CD14-positive monocyte (primary cell): ENCODE measurements around the gene GALNT10. TPM values are rescaled to one million over a fixed set of nuclear protein-coding genes. Genes with fewer than 3 reads are reported as not detected.

Experiments used
- DNase-seq, 3 donors: peaks; one replicate each; pipeline ENCODE4 v3.0.0-alpha.2; 2011 to 2022
- H2AFZ ChIP-seq: 2 replicates; pipeline ENCODE4 v1.6.0; 2012; ENCODE audit warnings: mild to moderate bottlenecking, low read depth, low read length, inconsistent platforms; ENCODE audit not compliant: insufficient read depth, poor library complexity, severe bottlenecking
- H3K27ac ChIP-seq, 2 donors: 1 replicate in 1 of 2; 2 replicates in 1 of 2; pipeline ENCODE4 v1.5.1; 2012 to 2013; ENCODE audit warnings: low read length in 2 of 2, control low read depth in 1 of 2, inconsistent platforms in 1 of 2, low read depth in 1 of 2, mild to moderate bottlenecking in 1 of 2
- H3K27me3 ChIP-seq, 2 donors: one replicate each; pipeline versions ENCODE4 v1.6.0 to v1.6.1; 2011 to 2013; ENCODE audit warnings: low read length in 2 of 2; ENCODE audit not compliant: control insufficient read depth in 2 of 2, insufficient read depth in 2 of 2
- H3K36me3 ChIP-seq, 2 donors: replicated peaks in 1 of 2; 1 replicate in 1 of 2; 2 replicates in 1 of 2; pipeline versions ENCODE4 v1.5.1 to v1.6.1; 2012 to 2013; ENCODE audit warnings: low read length in 2 of 2, control low read depth in 1 of 2, inconsistent platforms in 1 of 2, mild to moderate bottlenecking in 1 of 2; ENCODE audit not compliant: insufficient read depth in 2 of 2, control insufficient read depth in 1 of 2
- H3K4me1 ChIP-seq, 2 donors: 1 replicate in 1 of 2; 2 replicates in 1 of 2; pipeline versions ENCODE4 v1.5.1 to v1.6.1; 2012 to 2013; ENCODE audit warnings: low read length in 2 of 2, control low read depth in 1 of 2, inconsistent platforms in 1 of 2, mild to moderate bottlenecking in 1 of 2, moderate library complexity in 1 of 2; ENCODE audit not compliant: insufficient read depth in 2 of 2, control insufficient read depth in 1 of 2
- H3K4me2 ChIP-seq: replicated peaks from 2 replicates; pipeline ENCODE3; 2012; ENCODE audit warnings: low read length, moderate library complexity, mild to moderate bottlenecking; ENCODE audit not compliant: poor library complexity, severe bottlenecking; ENCODE audit errors: extremely low read depth
- H3K4me3 ChIP-seq, 3 experiments: fragments of 200-600 bp in 1 of 3; sonication (generic) in 1 of 3; replicated peaks in 1 of 3; 1 replicate in 2 of 3; 2 replicates in 1 of 3; pipeline ENCODE4 v1.5.1; 2011 to 2013; ENCODE audit warnings: low read length in 3 of 3, mild to moderate bottlenecking in 3 of 3, control low read depth in 2 of 3, low read depth in 2 of 3, inconsistent platforms in 1 of 3, moderate library complexity in 1 of 3
- H3K79me2 ChIP-seq: 2 replicates; pipeline ENCODE4 v1.6.0; 2012; ENCODE audit warnings: mild to moderate bottlenecking, control low read depth, inconsistent platforms, low read length, moderate library complexity; ENCODE audit not compliant: insufficient read depth
- H3K9ac ChIP-seq: 2 replicates; pipeline ENCODE4 v1.6.0; 2017; ENCODE audit warnings: low read length, mild to moderate bottlenecking; ENCODE audit not compliant: insufficient read depth, poor library complexity, severe bottlenecking
- H3K9me3 ChIP-seq, 2 donors: replicated peaks in 1 of 2; 1 replicate in 1 of 2; 2 replicates in 1 of 2; pipeline versions ENCODE4 v1.5.1 to v1.6.1; 2012 to 2013; ENCODE audit warnings: low read length in 2 of 2, control low read depth in 1 of 2; ENCODE audit not compliant: control insufficient read depth in 1 of 2, insufficient read depth in 1 of 2
- H4K20me1 ChIP-seq: 2 replicates; pipeline ENCODE4 v1.6.0; 2012; ENCODE audit warnings: mild to moderate bottlenecking, low read length, control low read depth, moderate library complexity; ENCODE audit not compliant: insufficient read depth
- H3K27ac Mint-ChIP-seq, 7 donors: one replicate each; pipeline ENCODE4 v1.8.0; 2020; ENCODE audit warnings: mild to moderate bottlenecking in 7 of 7, mixed read lengths in 7 of 7, moderate library complexity in 6 of 7, inconsistent platforms in 2 of 7
- H3K27me3 Mint-ChIP-seq, 3 donors: one replicate each; pipeline ENCODE4 v1.8.0; 2021 to 2022; ENCODE audit warnings: low read depth in 3 of 3, mild to moderate bottlenecking in 3 of 3, mixed read lengths in 3 of 3, moderate library complexity in 3 of 3, inconsistent platforms in 1 of 3
- H3K36me3 Mint-ChIP-seq, 2 donors: one replicate each; pipeline ENCODE4 v1.8.0; 2020; ENCODE audit warnings: mixed read lengths in 2 of 2, inconsistent platforms in 1 of 2, mild to moderate bottlenecking in 1 of 2
- H3K4me1 Mint-ChIP-seq: one replicate; pipeline ENCODE4 v1.8.0; 2020; ENCODE audit warnings: mild to moderate bottlenecking, mixed read lengths
- H3K4me3 Mint-ChIP-seq, 2 donors: one replicate each; pipeline ENCODE4 v1.8.0; 2020; ENCODE audit warnings: mild to moderate bottlenecking in 2 of 2, mixed read lengths in 2 of 2, moderate library complexity in 1 of 2
- H3K9me3 Mint-ChIP-seq, 7 donors: one replicate each; pipeline ENCODE4 v1.8.0; 2020 to 2022; ENCODE audit warnings: mixed read lengths in 7 of 7, mild to moderate bottlenecking in 6 of 7, moderate library complexity in 6 of 7, inconsistent platforms in 2 of 7
- whole genome bisulfite sequencing: methylation state at CpG from one replicate; pipeline ENCODE4 v1.1.5; 2013; ENCODE audit warnings: missing lambda C conversion rate; ENCODE audit not compliant: insufficient coverage; 5-methylcytosine and 5-hydroxymethylcytosine counted together
- intact Hi-C, 2 donors: fragments of 100-400 bp; cut with micrococcal nuclease; formaldehyde crosslinking; loops; one replicate each; pipeline versions ENCODE4 v1.15.0 to v1.15.1; 2023
- polyA plus RNA-seq, 3 donors: library from polyadenylated mRNA; depleted of rRNA in 1 of 3; unstranded in 2 of 3; stranded (reverse) in 1 of 3; fragments of 300-500 nt in 2 of 3; fragments of >200 nt in 1 of 3; fragmentation: Illumina TruSeq in 2 of 3; gene quantifications; 1 replicate in 2 of 3; 2 replicates in 1 of 3; pipeline ENCODE4 v1.2.3, GENCODE V29; 2012 to 2021
- TF ChIP-seq, protein P1 (sequence below): fragments of 200-600 bp; IDR thresholded peaks from one replicate; pipeline ENCODE4 v1.8.0; 2022; ENCODE audit warnings: antibody characterized with exemption, mild to moderate bottlenecking

GALNT10 gene
- polyA plus RNA-seq, 3 donors = 6.2 to 11.6 (median 7.3) TPM

GRCh38 chr5:154189819-154190594 lies 526 bp upstream of the GALNT10 start:
- Mint-ChIP-seq H3K4me1 (peaks cover 33% of the 10 kb centered on the region), H3K27me3 (peaks cover 14 to 28% (median 19%) of the 10 kb centered on the region in 3 donors), H3K27ac (peak overlapping the region in 6 of 7 donors; percentile 11 to 60 (median 46)), H3K4me3 (peak overlapping the region; percentile 85 to 94), H3K36me3 (peaks cover 14 to 20% of the 10 kb centered on the region in 2 donors), H3K9me3 (peaks cover 0 to 4% (median 0%) of the 10 kb centered on the region in 7 donors)
- Histone ChIP-seq H2AFZ (peak overlapping the region; percentile 96), H3K9me3 (no peaks in the 10 kb centered on the region), H3K4me3 (peak overlapping the region; percentile 57 to 91 (median 79)), H3K27ac (peak overlapping the region; percentile 43 to 72), H3K27me3 (peaks cover 3 to 12% of the 10 kb centered on the region in 2 donors), H3K4me1 (peaks cover 22 to 28% of the 10 kb centered on the region in 2 donors), H3K4me2 (peak overlapping the region; percentile 99), H3K79me2 (peaks cover 5% of the 10 kb centered on the region), H3K9ac (peak overlapping the region; percentile 71), H4K20me1 (no peaks in the 10 kb centered on the region), H3K36me3 (peaks cover under 1 to 10% of the 10 kb centered on the region in 2 donors)
- intact Hi-C loops = loop anchor here in 1 of 2 donors (10.0 kb wide), 1 partner anchor 255 kb away; the partner anchor contains the start of gene SAP30L
- TF ChIP-seq, protein P1, sequence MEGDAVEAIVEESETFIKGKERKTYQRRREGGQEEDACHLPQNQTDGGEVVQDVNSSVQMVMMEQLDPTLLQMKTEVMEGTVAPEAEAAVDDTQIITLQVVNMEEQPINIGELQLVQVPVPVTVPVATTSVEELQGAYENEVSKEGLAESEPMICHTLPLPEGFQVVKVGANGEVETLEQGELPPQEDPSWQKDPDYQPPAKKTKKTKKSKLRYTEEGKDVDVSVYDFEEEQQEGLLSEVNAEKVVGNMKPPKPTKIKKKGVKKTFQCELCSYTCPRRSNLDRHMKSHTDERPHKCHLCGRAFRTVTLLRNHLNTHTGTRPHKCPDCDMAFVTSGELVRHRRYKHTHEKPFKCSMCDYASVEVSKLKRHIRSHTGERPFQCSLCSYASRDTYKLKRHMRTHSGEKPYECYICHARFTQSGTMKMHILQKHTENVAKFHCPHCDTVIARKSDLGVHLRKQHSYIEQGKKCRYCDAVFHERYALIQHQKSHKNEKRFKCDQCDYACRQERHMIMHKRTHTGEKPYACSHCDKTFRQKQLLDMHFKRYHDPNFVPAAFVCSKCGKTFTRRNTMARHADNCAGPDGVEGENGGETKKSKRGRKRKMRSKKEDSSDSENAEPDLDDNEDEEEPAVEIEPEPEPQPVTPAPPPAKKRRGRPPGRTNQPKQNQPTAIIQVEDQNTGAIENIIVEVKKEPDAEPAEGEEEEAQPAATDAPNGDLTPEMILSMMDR = peak; percentile 50
- peak; percentile 72 to 83 (median 80) for DNase-seq
- whole genome bisulfite sequencing = under 1% methylated on average over 67 of the region's 67 CpGs

GRCh38 chr5:154191467-154192261 lies 1.1 kb downstream of the GALNT10 start:
- Histone ChIP-seq H4K20me1 (no peaks in the 10 kb centered on the region), H3K27ac (no peak overlapping the region), H3K9me3 (no peaks in the 10 kb centered on the region), H3K4me1 (peaks cover 22 to 30% of the 10 kb centered on the region in 2 donors), H3K79me2 (peaks cover 5% of the 10 kb centered on the region), H2AFZ (no peak overlapping the region), H3K27me3 (peaks cover 3 to 12% of the 10 kb centered on the region in 2 donors), H3K4me2 (peak overlapping the region; percentile 92), H3K36me3 (peaks cover 4 to 16% of the 10 kb centered on the region in 2 donors), H3K9ac (no peak overlapping the region), H3K4me3 (peak overlapping the region in 2 of 3 experiments; percentile 3 to 89)
- peaks cover 37% of the 10 kb centered on the region for H3K4me1 Mint-ChIP-seq
- H3K4me3 Mint-ChIP-seq = peak overlapping the region; percentile 97 to 99
- H3K27me3 Mint-ChIP-seq = peaks cover 14 to 28% (median 17%) of the 10 kb centered on the region in 3 donors
- intact Hi-C loops = loop anchor here in 1 of 2 donors (10.0 kb wide), 1 partner anchor 253 kb away; the partner anchor contains the start of gene SAP30L
- H3K36me3 Mint-ChIP-seq = peaks cover 27 to 36% of the 10 kb centered on the region in 2 donors
- TF ChIP-seq, protein P1 = no peak
- H3K9me3 Mint-ChIP-seq = peaks cover 0 to 4% (median 0%) of the 10 kb centered on the region in 7 donors
- WGBS = 79% methylated on average over 2 of the region's 10 CpGs
- peak overlapping the region in 3 of 7 donors; percentile 21 to 87 (median 51) for H3K27ac Mint-ChIP-seq
- no peak for DNase-seq
